Frontal cortex (tissue), 4 donors: Measurements from ENCODE around the gene JMJD1C. TPM values are rescaled to one million over a fixed set of nuclear protein-coding genes. Genes with fewer than 3 reads are reported as not detected.
"Not testable (repeated sequence)": the region's sequence is repeated elsewhere in the genome, so short reads cannot be mapped to it uniquely, and the experiment has no call there.

Experiments
- DNase-seq, 2 donors: peaks; one replicate each; pipeline ENCODE4 v3.0.0; 2012; ENCODE audit warnings: low spot score in 2 of 2
- FAIRE-seq: peaks from 2 replicates; lab custom pipeline; 2012; peaks lifted over from hg19 to GRCh38; lab: Jason Lieb, UNC
- total RNA-seq: library from RNA; depleted of rRNA; stranded (reverse); fragments of >200 nt; gene quantifications from one replicate; pipeline ENCODE4 v1.2.3, GENCODE V29; 2014
- donor health status: control.
- donor health status: control.
- donor health status: control.

The JMJD1C gene
- total RNA-seq, 1 donor from 2014 or later = 165 TPM

DNA sequence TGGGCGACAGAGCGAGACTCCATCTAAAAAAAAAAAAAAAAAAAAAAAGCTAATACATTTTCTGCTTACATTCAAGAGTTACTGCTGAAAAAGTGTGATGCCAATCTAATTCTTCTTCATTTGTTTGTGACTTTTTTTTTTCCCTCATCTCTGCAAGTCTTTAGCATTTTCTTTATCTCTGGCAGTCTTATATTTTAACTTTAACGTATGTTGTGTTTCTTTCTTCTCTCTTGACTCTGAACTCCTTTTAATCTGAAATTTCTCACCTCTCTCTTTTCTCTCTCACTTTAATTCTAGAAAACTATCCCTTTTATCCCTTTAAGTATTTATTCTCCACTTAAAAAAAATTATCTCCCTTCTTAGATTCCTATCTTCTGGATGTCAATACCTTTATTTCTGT is 146.5 kb downstream of the JMJD1C start:
- DNase-seq (no peak), FAIRE-seq (no peak)

GRCh38 chr10:63318491-63318890 is 147.3 kb downstream of the JMJD1C start:
- FAIRE-seq = no peak

GRCh38 chr10:63314020-63314419 is 151.8 kb downstream of the JMJD1C start:
- FAIRE-seq = no peak
- DNase-seq = no peak

More at GRCh38 chr10:63318491-63318890, 147.3 kb downstream of the JMJD1C start:
- DNase-seq = no peak

GRCh38 chr10:63313066-63313717 is 152.6 kb downstream of the JMJD1C start:
- no peak for DNase-seq
- no peak for FAIRE-seq

- DNase-seq (no peak), FAIRE-seq (peak; percentile 47)
These were observed 157.1 kb downstream of the JMJD1C start for GRCh38 chr10:63308628-63309027.

- DNase-seq = no peak
- no peak for FAIRE-seq
These were observed 161.6 kb downstream of the JMJD1C start for GRCh38 chr10:63304146-63304545.

GRCh38 chr10:63300801-63301200 is 165.0 kb downstream of the JMJD1C start:
- FAIRE-seq = no peak
- DNase-seq = no peak

DNA sequence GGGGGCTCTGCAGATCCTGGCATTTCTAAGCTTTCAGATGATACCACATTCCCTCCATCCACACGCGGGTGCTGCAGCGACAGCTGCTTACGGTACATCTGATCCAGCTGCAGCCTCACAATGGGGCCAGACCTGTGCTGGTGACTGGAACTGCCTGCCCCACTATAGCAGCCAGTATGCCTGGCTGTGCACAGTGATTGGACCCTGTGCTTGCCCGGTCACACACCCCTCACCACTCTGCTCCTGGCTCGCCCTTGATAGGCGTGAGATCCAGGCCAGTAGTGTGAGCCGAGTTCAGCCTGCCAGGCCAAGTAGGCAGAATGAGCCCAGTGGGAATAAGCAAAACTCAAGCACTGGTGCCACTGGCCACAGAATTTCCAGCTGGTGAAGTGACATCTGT is 167.8 kb downstream of the JMJD1C start:
- DNase-seq = no peak
- FAIRE-seq = no peak

DNA sequence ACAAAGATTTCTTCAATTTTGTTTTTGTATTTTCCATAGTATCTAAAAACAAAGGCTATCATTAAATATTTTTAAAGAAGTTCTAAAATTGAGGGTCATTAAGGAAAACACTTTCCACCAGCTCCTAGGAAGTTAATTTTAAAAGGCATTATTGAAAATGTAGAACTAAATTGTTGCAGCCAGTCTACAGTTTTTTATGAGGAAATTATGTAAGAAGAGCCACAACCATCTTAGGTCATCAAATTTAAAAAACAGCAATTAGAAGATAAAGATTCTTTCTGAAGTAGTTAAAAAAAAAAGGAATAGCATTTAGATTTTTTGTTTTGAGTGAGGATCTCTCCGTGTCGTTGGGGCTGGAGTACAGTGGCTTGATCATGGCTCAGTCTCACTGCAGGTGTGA is 171.0 kb downstream of the JMJD1C start:
- FAIRE-seq (no peak), DNase-seq (no peak)

- FAIRE-seq, DNase-seq: not testable (repeated sequence)
These were observed 172.9 kb downstream of the JMJD1C start for GRCh38 chr10:63292847-63293246.

DNA sequence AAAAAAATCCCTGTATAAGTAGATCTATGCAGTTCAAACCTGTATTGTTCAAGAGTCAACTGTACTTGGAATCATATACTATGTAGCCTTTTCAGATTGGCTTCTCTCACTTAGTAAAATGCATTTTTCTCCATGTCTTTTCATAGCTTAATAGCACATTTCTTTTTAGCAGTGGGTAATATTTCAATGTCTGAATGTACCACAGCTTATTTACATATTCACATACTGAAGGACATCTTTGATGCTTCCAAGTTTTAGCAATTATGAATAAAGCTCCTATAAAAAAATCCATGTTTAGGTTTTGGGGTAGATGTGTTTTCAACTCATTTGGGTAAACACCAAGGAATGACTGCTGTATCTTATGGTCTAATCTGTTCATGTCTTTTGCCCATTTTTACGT is 177.6 kb downstream of the JMJD1C start:
- DNase-seq (no peak), FAIRE-seq (no peak)

DNA sequence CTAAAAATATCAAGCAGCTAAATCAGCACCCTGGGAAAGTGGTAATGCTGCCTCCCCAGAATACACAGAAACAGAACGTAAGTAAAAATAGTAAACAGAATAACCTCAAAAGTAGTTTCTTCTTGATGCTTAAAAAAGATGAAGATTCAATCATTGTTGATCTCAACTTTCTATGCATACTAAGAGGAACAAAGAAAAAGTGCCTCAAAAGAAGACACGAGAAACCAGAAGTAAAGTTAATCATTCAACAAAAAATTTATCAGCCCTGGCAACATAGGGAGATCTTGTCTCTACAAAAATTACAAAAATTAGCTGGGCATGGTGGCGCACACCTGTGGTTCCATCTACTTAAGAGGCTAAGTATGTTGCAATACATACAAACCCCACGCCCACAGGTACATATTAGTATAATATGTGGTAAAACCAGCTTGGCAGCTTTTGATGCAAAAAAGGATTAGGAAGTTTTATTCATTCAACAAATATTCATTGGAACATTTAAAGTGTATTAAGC is 179.0 kb downstream of the JMJD1C start:
- FAIRE-seq = no peak
- DNase-seq = no peak

GRCh38 chr10:63286340-63286739 is 179.4 kb downstream of the JMJD1C start:
- no peak for FAIRE-seq
- no peak for DNase-seq

DNA sequence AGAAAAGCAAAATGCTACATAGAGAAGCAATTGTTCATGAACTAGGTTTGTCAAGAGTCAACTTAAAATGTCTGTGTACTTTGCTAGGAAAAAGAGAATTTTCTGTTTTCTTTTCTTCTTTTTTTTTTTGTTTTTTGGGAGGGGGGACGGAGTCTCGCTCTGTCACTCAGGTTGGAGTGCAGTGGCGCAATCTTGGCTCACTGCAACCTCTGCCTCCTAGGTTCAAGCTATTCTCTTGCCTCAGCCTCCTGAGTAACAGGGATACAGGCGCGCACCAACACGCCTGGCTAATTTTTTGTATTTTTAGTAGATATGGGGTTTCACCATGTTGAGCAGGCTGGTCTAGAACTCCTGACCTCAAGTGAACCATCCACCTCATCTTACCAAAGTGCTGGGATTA is 181.9 kb downstream of the JMJD1C start:
- DNase-seq = not testable (repeated sequence)

GRCh38 chr10:63283093-63283492 is 182.7 kb downstream of the JMJD1C start:
- no peak for DNase-seq
- FAIRE-seq = no peak

More for the DNA sequence above, 181.9 kb downstream of the JMJD1C start:
- not testable (repeated sequence) for FAIRE-seq

- no peak for FAIRE-seq
These were observed 183.8 kb downstream of the JMJD1C start for GRCh38 chr10:63281967-63282366.

DNA sequence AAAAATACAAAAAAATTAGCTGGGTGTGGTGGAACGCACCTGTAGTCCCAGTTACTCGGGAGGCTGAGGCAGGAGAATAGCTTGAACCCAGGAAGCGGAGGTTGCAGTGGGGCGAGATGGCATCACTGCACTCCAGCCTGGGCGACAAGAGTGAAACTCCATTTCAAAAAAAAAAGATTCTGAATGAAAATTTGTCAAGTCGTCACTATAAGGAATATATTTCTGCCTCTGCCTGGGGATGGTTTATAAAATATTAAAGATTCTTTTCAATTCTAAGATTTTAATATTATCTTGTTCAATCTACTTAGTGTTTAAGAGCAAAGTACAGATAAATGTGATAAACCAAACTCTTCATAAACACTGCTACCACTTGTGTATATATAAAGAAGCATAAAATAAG is 185.4 kb downstream of the JMJD1C start:
- no peak for DNase-seq
- FAIRE-seq = no peak

More at GRCh38 chr10:63281967-63282366, 183.8 kb downstream of the JMJD1C start:
- DNase-seq = no peak

DNA sequence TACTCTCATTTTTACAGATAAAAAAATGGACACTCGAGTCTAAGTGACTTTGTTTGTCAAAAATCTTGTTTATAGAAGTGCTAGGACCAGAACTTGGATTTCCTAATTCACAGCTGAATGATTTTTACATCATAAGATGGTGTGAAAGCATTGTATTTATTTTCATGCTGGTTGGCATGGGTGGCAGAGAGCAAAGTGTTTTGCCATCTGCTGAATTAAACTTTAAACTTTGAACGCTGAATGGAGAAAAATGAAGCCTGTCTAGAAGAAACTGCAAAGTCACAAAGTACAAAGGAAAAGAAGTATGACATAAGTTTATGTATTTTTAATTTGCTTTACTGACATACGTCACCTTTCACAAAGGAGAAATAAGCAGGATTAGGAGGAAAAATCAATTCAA is 190.7 kb downstream of the JMJD1C start:
- no peak for DNase-seq
- FAIRE-seq = no peak

- DNase-seq (no peak), FAIRE-seq (no peak)
These were observed 192.2 kb downstream of the JMJD1C start for GRCh38 chr10:63273577-63273976.

GRCh38 chr10:63268798-63269503 is 196.8 kb downstream of the JMJD1C start:
- FAIRE-seq (no peak), DNase-seq (peak; percentile 13 to 46)

- no peak for FAIRE-seq
- DNase-seq = no peak
These were observed 197.5 kb downstream of the JMJD1C start for GRCh38 chr10:63268149-63268797.
